Measurements from ENCODE around the gene SGTA.

The SGTA gene

GRCh38 chr19:2754659-2755447 is 28.2 kb downstream of the SGTA start:
- no peak for TF ChIP-seq CTCF (IDR thresholded peaks at IDR 0.05; ENCODE audit: low read depth, low read length)
- H3K4me3 ChIP-seq (ENCODE audit: low read depth, low read length) = no peak overlapping the region

GRCh38 chr19:2751438-2751830 is 31.6 kb downstream of the SGTA start:
- TF ChIP-seq CTCF (IDR thresholded peaks at IDR 0.05; ENCODE audit: low read depth, low read length) = no peak
- no peak overlapping the region for H3K4me3 ChIP-seq (ENCODE audit: low read depth, low read length)

GRCh38 chr19:2750808-2751437 is 32.1 kb downstream of the SGTA start:
- H3K4me3 ChIP-seq (ENCODE audit: low read depth, low read length) = no peak overlapping the region
- TF ChIP-seq CTCF (IDR thresholded peaks at IDR 0.05; ENCODE audit: low read depth, low read length) = no peak

- no peak overlapping the region for H3K4me3 ChIP-seq (ENCODE audit: low read depth, low read length)
- TF ChIP-seq CTCF (IDR thresholded peaks at IDR 0.05; ENCODE audit: low read depth, low read length) = no peak
Observed at GRCh38 chr19:2747349-2747748, 35.7 kb downstream of the SGTA start.

GRCh38 chr19:2744113-2744512 is 39.0 kb downstream of the SGTA start:
- TF ChIP-seq CTCF (IDR thresholded peaks at IDR 0.05; ENCODE audit: low read depth, low read length) = no peak
- H3K4me3 ChIP-seq (ENCODE audit: low read depth, low read length) = no peak overlapping the region

- no peak overlapping the region for H3K4me3 ChIP-seq (ENCODE audit: low read depth, low read length)
- no peak for TF ChIP-seq CTCF (IDR thresholded peaks at IDR 0.05; ENCODE audit: low read depth, low read length)
Observed at GRCh38 chr19:2743099-2743498, 40.0 kb downstream of the SGTA start.

GRCh38 chr19:2740314-2740656 is 42.8 kb downstream of the SGTA start:
- no peak overlapping the region for H3K4me3 ChIP-seq (ENCODE audit: low read depth, low read length)
- TF ChIP-seq CTCF (IDR thresholded peaks at IDR 0.05; ENCODE audit: low read depth, low read length) = no peak
